MV-4-11 (cell line): Measurements from ENCODE around the gene HS6ST3.

Experiments
- DNase-seq: peaks from one replicate; lab custom pipeline; 2025; lab: John Stamatoyannopoulos, UW

Gene HS6ST3

GRCh38 chr13:96835546-96835945 is 745.6 kb downstream of the HS6ST3 start:
- DNase-seq: no peak

DNA sequence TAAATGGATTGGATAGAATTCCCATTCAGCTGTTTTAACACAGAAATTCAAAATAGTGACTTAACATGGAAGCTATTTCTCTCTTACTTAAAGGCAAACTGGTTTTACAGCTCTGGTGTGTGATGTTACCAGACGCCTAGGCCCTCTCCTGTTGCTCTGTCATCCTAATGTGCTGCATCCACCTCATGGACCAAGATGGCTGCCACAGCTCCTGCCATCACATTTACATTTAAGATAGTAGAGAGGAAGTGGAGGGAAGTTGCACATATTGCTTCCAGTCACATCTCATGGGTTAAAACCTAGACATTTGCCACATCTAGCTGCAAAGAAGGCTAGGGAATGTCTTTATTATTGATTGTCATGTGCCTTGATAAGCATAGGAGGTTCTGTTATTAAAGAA is 746.8 kb downstream of the HS6ST3 start:
- no peak for DNase-seq

DNA sequence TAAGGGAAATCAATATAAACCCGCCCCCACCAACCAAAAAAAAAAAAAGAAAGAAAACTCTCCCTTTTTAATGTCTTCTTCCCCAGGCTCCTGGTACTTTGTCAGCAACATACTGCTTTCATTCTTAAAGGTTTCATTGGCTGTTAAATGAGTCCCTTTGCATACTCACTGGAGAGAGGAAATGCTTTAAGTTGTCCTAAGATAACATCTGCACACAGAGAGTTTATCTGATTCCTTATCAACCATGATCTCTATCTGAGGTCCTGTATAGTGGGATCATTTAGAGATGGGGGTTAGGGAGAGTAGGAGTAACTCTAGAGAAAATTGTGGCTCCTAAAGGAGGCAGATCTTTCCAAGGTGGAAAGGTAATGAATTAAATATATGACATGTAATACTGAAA is 747.9 kb downstream of the HS6ST3 start:
- DNase-seq: no peak

DNA sequence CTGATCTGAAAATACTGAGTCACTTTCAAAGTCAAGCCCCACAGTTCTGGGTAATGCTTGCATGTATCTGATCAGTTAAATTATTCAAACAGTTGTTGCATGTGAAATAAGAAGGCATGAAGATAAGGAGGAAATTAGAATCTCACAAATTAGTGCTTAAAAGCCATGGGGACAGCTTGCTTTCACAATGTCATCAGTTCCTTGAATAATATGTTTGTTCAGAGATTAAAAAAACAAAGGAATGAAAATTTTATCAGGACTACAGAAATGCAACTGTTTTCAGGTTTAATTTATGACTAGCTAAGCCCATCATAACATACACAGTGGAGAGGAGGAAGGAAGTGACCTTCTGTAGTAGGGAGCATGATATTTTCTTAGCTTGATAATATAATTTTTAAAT is 754.3 kb downstream of the HS6ST3 start:
- no peak for DNase-seq

DNA sequence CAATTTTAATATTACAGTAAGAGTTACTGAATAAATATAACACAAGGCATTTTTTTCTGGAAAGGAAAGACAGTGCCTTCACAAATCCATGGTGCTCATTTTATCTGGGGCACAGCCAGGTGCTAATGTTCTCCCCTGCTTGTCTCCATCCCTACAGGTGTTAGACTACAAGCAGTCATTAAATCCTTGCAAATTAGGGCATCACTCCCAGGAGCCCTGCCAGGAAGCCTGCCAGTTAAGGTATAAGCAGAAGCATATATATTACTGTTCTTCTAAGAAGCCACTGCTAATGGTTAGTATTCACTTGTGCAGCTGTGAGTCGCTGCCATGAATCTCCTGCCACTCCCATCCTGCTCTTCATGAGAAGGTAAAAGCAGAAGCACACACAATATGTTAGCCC is 754.7 kb downstream of the HS6ST3 start:
- DNase-seq: no peak

- DNase-seq: no peak
Measured at GRCh38 chr13:96848286-96848685, 758.4 kb downstream of the HS6ST3 start.

DNA sequence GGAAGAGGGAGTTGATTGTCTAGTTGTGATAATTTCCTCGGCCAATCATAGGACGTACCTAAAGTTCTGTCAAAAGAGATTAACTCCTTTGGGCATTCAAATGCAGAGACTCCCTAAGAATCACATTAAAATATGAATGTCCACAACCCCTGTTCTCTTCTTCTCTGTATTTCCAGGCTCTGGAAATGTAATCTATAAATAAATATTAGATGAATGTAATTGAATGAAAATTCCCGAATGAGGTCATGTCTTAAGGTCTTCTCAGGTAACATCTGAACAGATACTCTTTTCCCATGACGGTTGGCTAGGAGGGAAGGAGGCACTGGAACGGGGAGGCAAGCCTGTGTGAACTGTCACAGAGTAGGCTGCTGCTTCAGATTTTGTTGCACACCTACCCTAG is 759.2 kb downstream of the HS6ST3 start:
- DNase-seq: no peak

DNA sequence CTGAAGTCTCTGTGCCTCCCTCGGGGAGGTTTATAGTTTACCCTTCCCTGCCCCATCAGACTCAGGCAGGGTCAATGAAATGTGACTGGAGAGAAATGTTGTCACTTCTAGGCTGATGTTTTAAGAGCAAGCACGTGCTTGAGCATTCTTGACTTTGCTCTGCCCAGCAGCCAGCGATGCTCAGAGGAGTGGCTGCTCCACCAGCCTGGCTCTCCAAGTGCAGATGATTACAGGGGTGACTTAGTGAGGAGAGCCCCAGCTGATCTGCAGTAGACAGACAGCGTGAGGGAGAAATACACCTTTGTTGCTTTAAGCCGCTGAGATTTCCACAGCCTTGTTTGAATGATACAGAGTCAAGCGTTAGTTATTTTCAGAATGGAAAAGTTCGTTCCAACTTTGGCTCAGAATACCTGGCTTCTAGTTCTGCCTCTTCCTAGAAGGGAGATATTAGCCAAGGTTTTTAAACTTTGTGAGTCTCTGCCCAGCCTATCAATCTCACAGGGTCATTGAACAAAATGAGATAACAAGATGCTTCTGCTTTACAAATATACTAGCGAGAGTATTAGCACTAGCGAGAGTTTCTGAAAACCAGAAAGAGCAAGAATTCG is 760.7 kb downstream of the HS6ST3 start:
- DNase-seq: no peak

GRCh38 chr13:96851856-96852445 is 762.0 kb downstream of the HS6ST3 start:
- no peak for DNase-seq

DNA sequence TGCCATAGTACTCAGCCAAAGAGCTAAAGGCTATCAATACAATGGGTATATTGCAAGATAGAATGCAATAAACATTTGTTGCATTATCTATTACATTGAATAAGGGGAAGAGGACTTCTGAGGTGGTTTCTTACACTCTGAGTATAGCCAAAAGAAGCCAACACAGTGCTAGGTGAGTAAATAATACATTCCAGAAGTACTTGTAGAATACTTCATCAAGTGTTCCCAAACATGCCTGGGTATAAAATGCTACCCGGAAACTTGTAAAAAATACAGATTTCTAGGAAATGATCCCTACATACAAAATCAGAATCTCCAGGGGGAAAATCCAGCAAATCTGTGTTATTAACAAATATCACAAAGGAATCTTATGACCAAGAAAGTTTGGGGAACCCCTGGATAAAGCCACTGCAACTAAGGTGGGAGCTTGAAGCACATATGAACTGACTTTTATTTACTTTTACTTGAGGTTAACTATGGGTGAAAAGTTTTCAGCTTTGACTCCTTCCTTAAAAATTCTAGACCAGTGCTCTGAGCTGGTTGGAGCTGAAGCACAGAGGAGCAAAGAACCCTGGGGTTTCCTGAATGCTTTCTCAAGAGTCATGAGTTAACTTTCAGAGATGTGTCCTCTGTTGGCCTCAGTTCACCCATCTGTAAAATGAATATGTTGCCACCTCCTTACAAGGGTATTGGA is 768.4 kb downstream of the HS6ST3 start:
- no peak for DNase-seq

DNA sequence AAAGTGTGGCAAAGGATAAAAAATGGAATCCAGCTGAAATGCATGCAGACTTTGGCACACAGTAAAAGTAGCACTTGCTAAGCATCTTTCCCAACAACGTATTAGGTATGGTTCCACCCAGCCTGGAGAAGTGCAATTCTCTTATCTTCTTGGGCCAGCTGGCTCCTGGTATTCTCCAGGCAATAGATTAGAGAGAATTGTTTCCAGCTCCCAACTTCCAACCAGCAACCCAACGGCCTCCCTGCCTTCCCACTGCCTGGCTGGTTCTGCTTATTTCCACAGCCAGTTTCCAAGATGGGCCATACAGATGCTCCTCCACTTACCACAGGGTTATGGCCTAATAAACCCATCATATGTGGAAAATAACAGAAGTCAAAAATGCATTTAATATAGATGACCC is 771.0 kb downstream of the HS6ST3 start:
- no peak for DNase-seq

- no peak for DNase-seq
Measured at GRCh38 chr13:96862093-96862492, 772.2 kb downstream of the HS6ST3 start.

GRCh38 chr13:96862999-96863398 is 773.1 kb downstream of the HS6ST3 start:
- no peak for DNase-seq

- no peak for DNase-seq
Measured at GRCh38 chr13:96871469-96871868, 781.6 kb downstream of the HS6ST3 start.

- no peak for DNase-seq
Measured at GRCh38 chr13:96880419-96880818, 790.5 kb downstream of the HS6ST3 start.
